H1 (cell line): ENCODE measurements around the gene CD81. TPM values are rescaled to one million over a fixed set of nuclear protein-coding genes. Genes with fewer than 3 reads are reported as not detected.

ENCODE experiments used
- CTCF ChIA-PET: fragments of 300-600 bp; sonication (Branson Sonifier 250); formaldehyde crosslinking; loops from one replicate; lab custom pipeline; 2021; ENCODE audit not compliant: partially characterized antibody; lab: Charles Lee
- POLR2A ChIA-PET: fragments of 300-600 bp; sonication (Branson Sonifier 250); formaldehyde crosslinking; loops from one replicate; lab custom pipeline; 2021; ENCODE audit warnings: inconsistent platforms; ENCODE audit not compliant: partially characterized antibody; lab: Charles Lee
- DNase-seq, 2 experiments: peaks; one replicate each; pipeline versions ENCODE4 v3.0.0 to v3.0.0-alpha.2; 2010 to 2022; ENCODE audit warnings: low spot score in 2 of 2, low read depth in 1 of 2, mixed read lengths in 1 of 2
- FAIRE-seq: peaks from 2 replicates; lab custom pipeline; 2011; peaks lifted over from hg19 to GRCh38; lab: Jason Lieb, UNC
- H2AFZ ChIP-seq: 2 replicates; pipeline ENCODE4 v1.8.1; 2012; ENCODE audit warnings: low read length, inconsistent platforms
- H2AK5ac ChIP-seq: 2 replicates; pipeline ENCODE4 v1.6.1; 2013; ENCODE audit warnings: low read depth, low read length
- H2BK120ac ChIP-seq: replicated peaks from 2 replicates; pipeline ENCODE3; 2013; ENCODE audit warnings: low read depth, low read length, inconsistent platforms
- H2BK12ac ChIP-seq: 2 replicates; pipeline ENCODE4 v1.6.1; 2013; ENCODE audit warnings: low read depth, low read length
- H2BK15ac ChIP-seq: 2 replicates; pipeline ENCODE4 v1.6.1; 2013; ENCODE audit warnings: low read length
- H2BK20ac ChIP-seq: 2 replicates; pipeline ENCODE4 v1.6.1; 2013; ENCODE audit warnings: low read length
- H2BK5ac ChIP-seq: 2 replicates; pipeline ENCODE4 v1.6.1; 2013; ENCODE audit warnings: low read depth, low read length
- H3K14ac ChIP-seq: 2 replicates; pipeline ENCODE4 v1.6.1; 2013; ENCODE audit warnings: inconsistent platforms; ENCODE audit not compliant: insufficient read length
- H3K18ac ChIP-seq: 2 replicates; pipeline ENCODE4 v1.6.1; 2013; ENCODE audit warnings: low read length; ENCODE audit errors: extremely low read depth
- H3K23ac ChIP-seq: 2 replicates; pipeline ENCODE4 v1.6.1; 2013; ENCODE audit warnings: inconsistent platforms; ENCODE audit not compliant: insufficient read length
- H3K23me2 ChIP-seq: 2 replicates; pipeline ENCODE4 v1.6.1; 2013; ENCODE audit warnings: low read depth, low read length
- H3K27ac ChIP-seq: 2 replicates; pipeline ENCODE4 v1.6.1; 2011; ENCODE audit warnings: low read depth, low read length, inconsistent platforms
- H3K27me3 ChIP-seq, 4 experiments: replicated peaks in 1 of 4; 1 replicate in 1 of 4; 2 replicates in 3 of 4; pipeline versions ENCODE4 v1.6.1 to v1.8.1; 2011 to 2013; ENCODE audit warnings: low read length in 3 of 4, mild to moderate bottlenecking in 3 of 4, inconsistent platforms in 2 of 4, mixed read lengths in 2 of 4, moderate library complexity in 1 of 4; ENCODE audit not compliant: control insufficient read depth in 3 of 4, insufficient read depth in 3 of 4; ENCODE audit errors: extremely low read depth in 1 of 4
- H3K36me3 ChIP-seq, 4 experiments: 2 replicates each; pipeline versions ENCODE4 v1.6.1 to v1.8.1; 2011 to 2013; ENCODE audit warnings: mild to moderate bottlenecking in 4 of 4, low read length in 3 of 4, moderate library complexity in 2 of 4, control low read depth in 1 of 4, inconsistent platforms in 1 of 4; ENCODE audit not compliant: insufficient read depth in 4 of 4, control insufficient read depth in 2 of 4
- H3K4ac ChIP-seq: replicated peaks from 2 replicates; pipeline ENCODE3; 2013; ENCODE audit warnings: low read length, low read depth, mixed read lengths, inconsistent platforms; ENCODE audit not compliant: insufficient read length
- H3K4me1 ChIP-seq, 4 experiments: replicated peaks in 1 of 4; 1 replicate in 1 of 4; 2 replicates in 3 of 4; pipeline versions ENCODE4 v1.6.1 to v1.8.1; 2011 to 2013; ENCODE audit warnings: low read length in 3 of 4, inconsistent platforms in 2 of 4, mixed read lengths in 1 of 4; ENCODE audit not compliant: insufficient read depth in 4 of 4, control insufficient read depth in 3 of 4
- H3K4me2 ChIP-seq, 2 experiments: 2 replicates each; pipeline versions ENCODE4 v1.6.1 to v1.8.1; 2011 to 2013; ENCODE audit warnings: low read depth in 2 of 2, low read length in 2 of 2, control low read depth in 1 of 2, inconsistent platforms in 1 of 2, mild to moderate bottlenecking in 1 of 2; ENCODE audit not compliant: insufficient read depth in 1 of 2
- H3K4me3 ChIP-seq, 4 experiments: fragments of 200-600, 300-600 bp in 1 of 4; sonication (generic), shearing (Covaris generic), sonication (Bioruptor Twin) in 1 of 4; 2 replicates each; pipeline versions ENCODE4 v1.5.1 to v1.8.1; 2011 to 2016; ENCODE audit warnings: low read length in 4 of 4, low read depth in 3 of 4, control low read depth in 2 of 4, inconsistent platforms in 2 of 4, mild to moderate bottlenecking in 2 of 4, mixed read lengths in 1 of 4, moderate library complexity in 1 of 4; ENCODE audit not compliant: insufficient read depth in 2 of 4; ENCODE audit errors: extremely low read depth in 1 of 4
- H3K56ac ChIP-seq: replicated peaks from 2 replicates; pipeline ENCODE3; 2013; ENCODE audit warnings: low read depth, mild to moderate bottlenecking, mixed read lengths, low read length, inconsistent platforms; ENCODE audit not compliant: insufficient read length
- H3K79me1 ChIP-seq: 2 replicates; pipeline ENCODE4 v1.6.1; 2013; ENCODE audit warnings: low read depth, low read length, control low read depth
- H3K79me2 ChIP-seq, 2 experiments: 2 replicates each; pipeline versions ENCODE4 v1.6.1 to v1.8.1; 2012 to 2013; ENCODE audit warnings: low read length in 2 of 2, mild to moderate bottlenecking in 2 of 2, inconsistent platforms in 1 of 2; ENCODE audit not compliant: insufficient read depth in 2 of 2, control insufficient read depth in 1 of 2
- H3K9ac ChIP-seq, 4 experiments: replicated peaks in 1 of 4; 1 replicate in 1 of 4; 2 replicates in 3 of 4; pipeline versions ENCODE4 v1.6.1 to v1.8.1; 2011 to 2013; ENCODE audit warnings: low read depth in 3 of 4, low read length in 3 of 4, control low read depth in 2 of 4, mild to moderate bottlenecking in 2 of 4, moderate library complexity in 2 of 4, inconsistent platforms in 1 of 4; ENCODE audit errors: extremely low read depth in 1 of 4
- H3K9me3 ChIP-seq, 2 experiments: 2 replicates each; pipeline versions ENCODE4 v1.6.1 to v1.8.1; 2012 to 2013; ENCODE audit warnings: mild to moderate bottlenecking in 2 of 2, moderate library complexity in 2 of 2, control low read depth in 1 of 2, inconsistent platforms in 1 of 2, low read depth in 1 of 2, low read length in 1 of 2, mixed read lengths in 1 of 2; ENCODE audit not compliant: insufficient read depth in 2 of 2
- H4K20me1 ChIP-seq, 2 experiments: replicated peaks in 1 of 2; 2 replicates each; pipeline versions ENCODE3 to v1.8.1; 2011 to 2013; ENCODE audit warnings: inconsistent platforms in 2 of 2, low read length in 2 of 2, mild to moderate bottlenecking in 1 of 2; ENCODE audit not compliant: insufficient read depth in 2 of 2, control insufficient read depth in 1 of 2
- H4K5ac ChIP-seq: 2 replicates; pipeline ENCODE4 v1.6.1; 2013; ENCODE audit warnings: low read length, low read depth, mixed read lengths, inconsistent platforms; ENCODE audit not compliant: insufficient read length
- H4K8ac ChIP-seq: 2 replicates; pipeline ENCODE4 v1.8.0; 2013; ENCODE audit warnings: mild to moderate bottlenecking, moderate library complexity, low read length, inconsistent platforms; ENCODE audit not compliant: insufficient read depth; ENCODE audit errors: extremely low read depth
- H4K91ac ChIP-seq: replicated peaks from 2 replicates; pipeline ENCODE3; 2013; ENCODE audit warnings: low read length, mixed read lengths, inconsistent platforms; ENCODE audit not compliant: insufficient read length
- BACH1 ChIP-seq: IDR thresholded peaks from 2 replicates; pipeline ENCODE4 v1.6.1; 2012; ENCODE audit warnings: low read length, improper control_type of control experiment
- EZH2 ChIP-seq: fragments of 200-600 bp; sonication (generic); IDR thresholded peaks from 2 replicates; pipeline ENCODE4 v1.7.1; 2012; ENCODE audit warnings: low read depth, mild to moderate bottlenecking, moderate library complexity, low read length, inconsistent platforms; ENCODE audit not compliant: severe bottlenecking
- GTF2F1 ChIP-seq: IDR thresholded peaks from 2 replicates; pipeline ENCODE4 v1.6.1; 2012; ENCODE audit warnings: low read depth, low read length, improper control_type of control experiment, borderline replicate concordance
- HDAC6 ChIP-seq: IDR thresholded peaks from one replicate; pipeline ENCODE4 v1.7.1; 2012; ENCODE audit warnings: low read depth, mild to moderate bottlenecking, inconsistent platforms, low read length, moderate library complexity
- KDM1A ChIP-seq: fragments of 200-600, 300-600 bp; sonication (generic); IDR thresholded peaks from 2 replicates; pipeline ENCODE4 v1.7.1; 2016; ENCODE audit warnings: mild to moderate bottlenecking, low read length, borderline replicate concordance
- WGBS, 2 experiments: shearing (Covaris generic) in 1 of 2; methylation state at CpG; one replicate each; pipeline versions ENCODE4 v1.1.6 to v1.1.7; 2013 to 2015; ENCODE audit warnings: low lambda C conversion rate in 2 of 2, mixed read lengths in 2 of 2, inconsistent platforms in 1 of 2, low coverage in 1 of 2, missing lambda C conversion rate in 1 of 2; ENCODE audit not compliant: insufficient replicate concordance in 2 of 2, insufficient coverage in 1 of 2, insufficient read length in 1 of 2; ENCODE audit errors: extremely low coverage in 1 of 2, missing lambda C conversion rate in 1 of 2; 5-methylcytosine and 5-hydroxymethylcytosine counted together
- polyA plus RNA-seq, 7 experiments: library from polyadenylated mRNA; depleted of rRNA in 3 of 7; stranded (reverse) in 5 of 7; unstranded in 2 of 7; fragments of >200 nt in 5 of 7; fragments of 200-250 nt in 2 of 7; gene quantifications; 1 replicate in 5 of 7; 2 replicates in 1 of 7; 4 replicates in 1 of 7; pipeline versions ENCODE4 v1.2.1 to v1.2.3, GENCODE V29; 2011 to 2013; ENCODE audit warnings: missing spikeins in 2 of 7, mixed read lengths in 2 of 7
- total RNA-seq: library from RNA; stranded (reverse); fragmentation: NEBNext Ultra II Directional; extraction: Animal tissue kit (Norgen Biotek cat#: 25700); gene quantifications from 2 replicates; pipeline ENCODE4 v1.2.1, GENCODE V29; 2021

The CD81 gene
- total and polyA plus RNA-seq, 2 of the 8 experiments (the other 6 are each of a cell fraction or from before 2014, with no cell fraction given) = 238 to 309 TPM

- Histone ChIP-seq H2AFZ (no peak overlapping the region), H3K79me2 (no peaks in the 10 kb centered on the region), H3K56ac (no peak overlapping the region), H2BK20ac (no peak overlapping the region), H3K27ac (no peak overlapping the region), H4K20me1 (no peaks in the 10 kb centered on the region), H3K9ac (no peak overlapping the region), H3K79me1 (no peaks in the 10 kb centered on the region), H2BK15ac (no peak overlapping the region), H3K36me3 (no peaks in the 10 kb centered on the region), H3K4me3 (no peak overlapping the region), H4K91ac (peak overlapping the region; percentile 95), H3K4ac (no peak overlapping the region), H4K8ac (peak overlapping the region; percentile 93), H3K18ac (no peak overlapping the region), H4K5ac (no peak overlapping the region), H3K9me3 (no peaks in the 10 kb centered on the region), H3K23me2 (no peaks in the 10 kb centered on the region), H2BK120ac (no peak overlapping the region), H2BK12ac (0 out of 2 replicates have a peak overlapping the region, but pooled peaks have one; percentile 71), H3K4me1 (peaks cover 0 to 5% (median under 1%) of the 10 kb centered on the region in 4 experiments; a peak in 2 of 7 replicates), H3K23ac (no peak overlapping the region), H3K14ac (no peak overlapping the region), H2BK5ac (peak overlapping the region; percentile 73; the same call in 1 of the 2 replicates), H3K27me3 (peaks cover 0 to 6% (median 0%) of the 10 kb centered on the region in 4 experiments; a peak in 2 of 7 replicates), H3K4me2 (no peak overlapping the region), H2AK5ac (no peak overlapping the region)
- ChIA-PET CTCF (interaction anchor here (0.6 to 11.5 kb wide), 46 partner anchors 9 to 503 kb away, joined by 3 to 359 read pairs (median 5); partner anchors contain the start of genes C11orf21, TSPAN32 and TSSC4), POLR2A (interaction anchor here (0.9 to 4.3 kb wide), 6 partner anchors 16 to 464 kb away, joined by 3 to 17 read pairs (median 8); partner anchors contain the start of genes CDKN1C and TSSC4)
- 88% methylated on average over 15 of the region's 19 CpGs; no CpG with 5 or more reads in 1 of the 2 experiments for WGBS, 2 experiments
- FAIRE-seq (no peak), DNase-seq (no peak)
- TF ChIP-seq HDAC6 (no peak), GTF2F1 (no peak), EZH2 (no peak), BACH1 (no peak), KDM1A (0 out of 2 replicates have a peak, but pooled peaks have one; percentile 42)
Observed at GRCh38 chr11:2421226-2421994, 44.3 kb downstream of the CD81 start.
